ENCODE data around the gene GRIPAP1. TPM values are rescaled to one million over a fixed set of nuclear protein-coding genes. Genes with fewer than 3 reads are reported as not detected.

GRIPAP1 gene
- total RNA-seq, 3 donors from 2014 or later (not counting 1 experiment from before 2014, with no cell fraction given), result 120 to 141 (median 131) TPM

DNA sequence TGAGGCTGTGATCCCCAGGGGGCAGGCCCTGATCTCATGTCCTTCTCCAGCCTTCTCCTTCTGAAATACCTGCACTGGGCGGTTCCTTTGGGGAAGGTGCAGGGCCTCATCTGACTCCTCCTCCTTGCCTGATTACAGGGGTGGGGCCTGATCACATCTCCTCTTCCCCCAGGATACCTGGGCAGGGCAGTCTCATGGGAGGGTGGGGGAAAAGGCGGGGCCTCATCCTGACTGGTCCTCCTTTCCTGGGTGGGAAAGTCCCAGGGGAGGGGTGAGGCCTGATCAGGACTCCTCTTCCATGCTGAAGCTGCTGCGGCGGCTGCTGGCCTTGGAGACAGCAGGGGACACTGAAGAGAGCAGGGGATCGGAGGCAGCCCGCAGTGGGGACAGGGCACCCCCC, 27.8 kb upstream of the GRIPAP1 start:
- no peak overlapping the region for H3K4me3 Mint-ChIP-seq
- intact Hi-C loops (cut with micrococcal nuclease), result no loop called here
- Histone ChIP-seq H3K9me3 (ENCODE audit: control insufficient read depth, insufficient read depth, low read length) (no peaks in the 10 kb centered on the region), H3K4me3 (ENCODE audit: low read length) (no peak overlapping the region), H3K4me1 (ENCODE audit: control insufficient read depth, insufficient read depth, low read length) (no peaks in the 10 kb centered on the region), H3K27me3 (ENCODE audit: control insufficient read depth, insufficient read depth, low read length) (no peaks in the 10 kb centered on the region), H3K27ac (ENCODE audit: low read length) (no peak overlapping the region), H3K36me3 (ENCODE audit: control insufficient read depth, insufficient read depth, low read length) (peaks cover 25% of the 10 kb centered on the region)
- no peaks in the 10 kb centered on the region for H3K36me3 Mint-ChIP-seq
- ATAC-seq (peak in 2 of 3 donors; percentile 12 to 15), DNase-seq (no peak)
- TF ChIP-seq, protein P1, sequence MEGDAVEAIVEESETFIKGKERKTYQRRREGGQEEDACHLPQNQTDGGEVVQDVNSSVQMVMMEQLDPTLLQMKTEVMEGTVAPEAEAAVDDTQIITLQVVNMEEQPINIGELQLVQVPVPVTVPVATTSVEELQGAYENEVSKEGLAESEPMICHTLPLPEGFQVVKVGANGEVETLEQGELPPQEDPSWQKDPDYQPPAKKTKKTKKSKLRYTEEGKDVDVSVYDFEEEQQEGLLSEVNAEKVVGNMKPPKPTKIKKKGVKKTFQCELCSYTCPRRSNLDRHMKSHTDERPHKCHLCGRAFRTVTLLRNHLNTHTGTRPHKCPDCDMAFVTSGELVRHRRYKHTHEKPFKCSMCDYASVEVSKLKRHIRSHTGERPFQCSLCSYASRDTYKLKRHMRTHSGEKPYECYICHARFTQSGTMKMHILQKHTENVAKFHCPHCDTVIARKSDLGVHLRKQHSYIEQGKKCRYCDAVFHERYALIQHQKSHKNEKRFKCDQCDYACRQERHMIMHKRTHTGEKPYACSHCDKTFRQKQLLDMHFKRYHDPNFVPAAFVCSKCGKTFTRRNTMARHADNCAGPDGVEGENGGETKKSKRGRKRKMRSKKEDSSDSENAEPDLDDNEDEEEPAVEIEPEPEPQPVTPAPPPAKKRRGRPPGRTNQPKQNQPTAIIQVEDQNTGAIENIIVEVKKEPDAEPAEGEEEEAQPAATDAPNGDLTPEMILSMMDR (IDR thresholded peaks at IDR 0.05), result no peak
- H3K27me3 Mint-ChIP-seq (ENCODE audit: low read depth in 2 of 2), result no peaks in the 10 kb centered on the region
- 92% methylated on average over 4 of the region's 6 CpGs for WGBS (ENCODE audit: insufficient coverage)
- no peaks in the 10 kb centered on the region for H3K9me3 Mint-ChIP-seq
- H3K4me1 Mint-ChIP-seq, result no peaks in the 10 kb centered on the region
- no peak overlapping the region for H3K27ac Mint-ChIP-seq

DNA sequence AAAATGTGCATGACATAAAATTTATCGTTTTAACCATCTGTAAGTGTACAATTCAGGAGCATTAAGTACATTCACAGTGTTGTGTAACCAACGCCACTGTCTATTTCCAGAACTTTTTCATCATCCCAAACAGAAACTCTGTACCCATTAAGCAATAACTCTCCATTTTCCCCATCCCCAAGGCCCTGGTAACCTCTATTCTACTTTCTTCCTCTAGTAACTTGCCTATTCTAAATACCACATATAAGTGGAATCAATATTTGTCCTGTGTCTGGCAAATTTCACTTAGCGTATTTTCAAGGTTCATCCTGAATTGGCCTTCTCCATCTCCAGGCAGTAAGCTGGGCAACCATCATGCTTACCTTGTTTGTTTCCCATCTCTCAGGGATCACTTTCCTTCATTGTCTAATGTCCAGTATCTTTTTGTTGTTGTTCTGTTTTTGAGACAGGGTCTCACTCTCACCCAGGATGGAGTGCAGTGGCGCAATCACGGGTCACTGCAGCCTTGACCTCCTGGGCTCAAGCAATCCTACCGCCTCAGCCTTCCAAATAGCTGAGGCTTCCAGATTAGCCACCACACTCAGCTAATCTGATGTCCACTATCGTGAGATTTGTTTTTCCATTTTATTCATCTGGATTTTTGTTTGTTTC, 17.7 kb upstream of the GRIPAP1 start:
- intact Hi-C loops (cut with micrococcal nuclease), result no loop called here
- no peaks in the 10 kb centered on the region for H3K27me3 Mint-ChIP-seq (ENCODE audit: low read depth in 2 of 2)

GRCh38 chrX:49019050-49019449, 17.0 kb upstream of the GRIPAP1 start:
- no peak for ATAC-seq
- H3K9me3 ChIP-seq (ENCODE audit: control insufficient read depth, insufficient read depth, low read length), result no peaks in the 10 kb centered on the region
- DNase-seq, result no peak
- Mint-ChIP-seq H3K36me3 (no peaks in the 10 kb centered on the region), H3K4me1 (no peaks in the 10 kb centered on the region), H3K9me3 (no peaks in the 10 kb centered on the region), H3K27ac (no peak overlapping the region), H3K27me3 (ENCODE audit: low read depth in 2 of 2) (no peaks in the 10 kb centered on the region), H3K4me3 (no peak overlapping the region)
- H3K4me1 ChIP-seq (ENCODE audit: control insufficient read depth, insufficient read depth, low read length), result no peaks in the 10 kb centered on the region
- TF ChIP-seq, protein P1 (IDR thresholded peaks at IDR 0.05), result no peak
- intact Hi-C loops (cut with micrococcal nuclease), result no loop called here
- no peaks in the 10 kb centered on the region for H3K36me3 ChIP-seq (ENCODE audit: control insufficient read depth, insufficient read depth, low read length)
- 100% methylated on average over 1 of the region's 2 CpGs for WGBS (ENCODE audit: insufficient coverage)
- no peak overlapping the region for H3K27ac ChIP-seq (ENCODE audit: low read length)
- H3K27me3 ChIP-seq (ENCODE audit: control insufficient read depth, insufficient read depth, low read length), result no peaks in the 10 kb centered on the region
- H3K4me3 ChIP-seq (ENCODE audit: low read length), result no peak overlapping the region

More for the DNA sequence above, 17.7 kb upstream of the GRIPAP1 start:
- WGBS (ENCODE audit: insufficient coverage), result 96% methylated on average over 7 of the region's 7 CpGs
- H3K27me3 ChIP-seq (ENCODE audit: control insufficient read depth, insufficient read depth, low read length), result no peaks in the 10 kb centered on the region
- H3K4me1 ChIP-seq (ENCODE audit: control insufficient read depth, insufficient read depth, low read length), result no peaks in the 10 kb centered on the region
- TF ChIP-seq, protein P1 (IDR thresholded peaks at IDR 0.05), result no peak
- no peak overlapping the region for H3K27ac ChIP-seq (ENCODE audit: low read length)
- H3K36me3 ChIP-seq (ENCODE audit: control insufficient read depth, insufficient read depth, low read length), result no peaks in the 10 kb centered on the region
- Mint-ChIP-seq H3K36me3 (no peaks in the 10 kb centered on the region), H3K4me1 (no peaks in the 10 kb centered on the region), H3K9me3 (no peaks in the 10 kb centered on the region), H3K4me3 (no peak overlapping the region), H3K27ac (no peak overlapping the region)
- no peak overlapping the region for H3K4me3 ChIP-seq (ENCODE audit: low read length)
- DNase-seq (no peak), ATAC-seq (no peak)
- H3K9me3 ChIP-seq (ENCODE audit: control insufficient read depth, insufficient read depth, low read length), result no peaks in the 10 kb centered on the region

DNA sequence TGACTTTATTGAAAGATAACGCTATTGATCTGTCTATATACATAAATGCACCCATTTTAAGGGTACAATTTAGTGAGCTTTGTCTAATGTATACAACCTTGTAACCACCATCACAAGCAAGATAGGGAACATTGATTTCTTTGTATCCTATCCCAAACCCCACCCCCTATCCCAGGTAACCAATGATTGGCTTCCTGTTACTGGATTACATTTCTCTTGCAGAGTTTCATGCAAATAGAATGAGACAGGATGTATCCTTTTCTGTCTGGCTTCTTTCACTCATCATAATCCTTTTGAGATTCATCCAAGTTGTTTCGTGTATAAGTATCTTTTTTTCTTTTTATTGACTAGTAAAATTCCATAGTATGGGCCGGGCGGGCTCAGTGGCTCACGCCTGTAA, 1.6 kb upstream of the GRIPAP1 start:
- TF ChIP-seq, protein P1 (IDR thresholded peaks at IDR 0.05), result no peak
- no peak overlapping the region for H3K4me3 ChIP-seq (ENCODE audit: low read length)
- no peak overlapping the region for H3K27ac ChIP-seq (ENCODE audit: low read length)
- Mint-ChIP-seq H3K27me3 (ENCODE audit: low read depth in 2 of 2) (no peaks in the 10 kb centered on the region), H3K9me3 (no peaks in the 10 kb centered on the region), H3K4me3 (no peak overlapping the region), H3K4me1 (peaks cover 12 to 21% of the 10 kb centered on the region in 2 donors), H3K36me3 (no peaks in the 10 kb centered on the region), H3K27ac (peak overlapping the region in 1 of 2 donors; percentile 70)
- peaks cover 3% of the 10 kb centered on the region for H3K36me3 ChIP-seq (ENCODE audit: control insufficient read depth, insufficient read depth, low read length)
- no peaks in the 10 kb centered on the region for H3K9me3 ChIP-seq (ENCODE audit: control insufficient read depth, insufficient read depth, low read length)
- H3K27me3 ChIP-seq (ENCODE audit: control insufficient read depth, insufficient read depth, low read length), result no peaks in the 10 kb centered on the region
- peaks cover 22% of the 10 kb centered on the region for H3K4me1 ChIP-seq (ENCODE audit: control insufficient read depth, insufficient read depth, low read length)
- DNase-seq (no peak), ATAC-seq (no peak)
- intact Hi-C loops (cut with micrococcal nuclease), result loop anchor here (2.0 to 10.0 kb wide), 2 partner anchors 39 to 89 kb away; partner anchors contain the start of genes PIM2, SLC35A2 and TFE3
- 100% methylated on average over 2 of the region's 5 CpGs for WGBS (ENCODE audit: insufficient coverage)
